PC-9 (cell line): Measurements from ENCODE around the gene PAK6. TPM values are rescaled to one million over a fixed set of nuclear protein-coding genes. Genes with fewer than 3 reads are reported as not detected.

Experiments
- BruUV-seq: library from RNA; stranded (reverse); fragments of 400-500 nt; replicated peaks from 2 replicates; lab custom pipeline; 2021; lab: Mats Ljungman, UMichigan
- CTCF ChIA-PET: fragments of 300-600 bp; sonication (Branson Sonifier 250); formaldehyde crosslinking; loops from one replicate; lab custom pipeline; 2022; ENCODE audit warnings: antibody characterized with exemption; lab: Charles Lee
- POLR2A ChIA-PET: fragments of 300-600 bp; sonication (Branson Sonifier 250); formaldehyde crosslinking; loops from one replicate; lab custom pipeline; 2022; ENCODE audit warnings: antibody characterized with exemption; ENCODE audit not compliant: unreplicated experiment; lab: Charles Lee
- DNase-seq, 2 experiments: peaks; one replicate each; pipeline versions ENCODE4 v3.0.0 to v3.0.0-alpha.2; 2015 to 2022; ENCODE audit warnings: mixed read lengths in 1 of 2
- H2AFZ ChIP-seq: fragments of 200-600 bp; sonication (generic); 2 replicates; pipeline ENCODE4 v1.8.1; 2017; ENCODE audit warnings: antibody characterized with exemption
- H3F3A ChIP-seq: fragments of 200-600 bp; sonication (generic); 2 replicates; pipeline ENCODE4 v1.8.1; 2017; ENCODE audit warnings: antibody characterized with exemption, mild to moderate bottlenecking, low read depth; ENCODE audit not compliant: insufficient read depth
- H3K27ac ChIP-seq: fragments of 200-600 bp; sonication (generic); 2 replicates; pipeline ENCODE4 v1.6.1; 2016; ENCODE audit warnings: mixed run types
- H3K27me3 ChIP-seq: fragments of 200-600 bp; sonication (generic); 2 replicates; pipeline ENCODE4 v1.6.1; 2016; ENCODE audit warnings: low read depth, mixed run types; ENCODE audit not compliant: insufficient read depth
- H3K36me3 ChIP-seq: fragments of 200-600 bp; sonication (generic); 2 replicates; pipeline ENCODE4 v1.6.1; 2016; ENCODE audit warnings: low read depth, mixed run types
- H3K4me1 ChIP-seq: fragments of 200-600 bp; sonication (generic); replicated peaks from 2 replicates; pipeline ENCODE4 v1.6.1; 2016; ENCODE audit warnings: mixed run types; ENCODE audit not compliant: insufficient read depth
- H3K4me2 ChIP-seq: fragments of 200-600 bp; sonication (generic); 2 replicates; pipeline ENCODE4 v1.6.1; 2017; ENCODE audit warnings: mixed run types
- H3K4me3 ChIP-seq: fragments of 200-600 bp; sonication (generic); 2 replicates; pipeline ENCODE4 v1.6.1; 2016; ENCODE audit warnings: mixed run types
- H3K79me2 ChIP-seq: fragments of 200-600 bp; sonication (generic); 2 replicates; pipeline ENCODE4 v1.6.1; 2017; ENCODE audit warnings: low read depth, mixed run types
- H3K9me2 ChIP-seq: fragments of 200-600 bp; sonication (generic); 2 replicates; pipeline ENCODE4 v1.8.1; 2017; ENCODE audit warnings: mild to moderate bottlenecking; ENCODE audit not compliant: insufficient read depth
- H3K9me3 ChIP-seq: fragments of 200-600 bp; sonication (generic); 2 replicates; pipeline ENCODE4 v1.8.1; 2016; ENCODE audit warnings: low read depth; ENCODE audit not compliant: insufficient read depth
- H4K20me1 ChIP-seq: fragments of 200-600 bp; sonication (generic); 2 replicates; pipeline ENCODE4 v1.8.1; 2017; ENCODE audit not compliant: insufficient read depth
- CTCF ChIP-seq: fragments of 200-600 bp; sonication (generic); conservative IDR thresholded peaks from 2 replicates; pipeline ENCODE4 v1.6.1; 2017; ENCODE audit warnings: mixed run types, antibody characterized with exemption, mild to moderate bottlenecking, moderate library complexity
- EZH2 ChIP-seq: fragments of 200-600 bp; sonication (generic); IDR thresholded peaks from 2 replicates; pipeline ENCODE4 v1.8.0; 2017; ENCODE audit warnings: antibody characterized with exemption, low read depth
- intact Hi-C: fragments of 100-400 bp; cut with micrococcal nuclease; formaldehyde crosslinking; loops from one replicate; pipeline ENCODE4 v1.10.0; 2022; ENCODE audit not compliant: unreplicated experiment
- total RNA-seq: library from RNA; stranded (reverse); gene quantifications from 2 replicates; pipeline ENCODE4 v1.2.3, GENCODE V29; 2021

Gene PAK6
- total RNA-seq, 1 experiment from 2014 or later: 10.7 TPM

DNA sequence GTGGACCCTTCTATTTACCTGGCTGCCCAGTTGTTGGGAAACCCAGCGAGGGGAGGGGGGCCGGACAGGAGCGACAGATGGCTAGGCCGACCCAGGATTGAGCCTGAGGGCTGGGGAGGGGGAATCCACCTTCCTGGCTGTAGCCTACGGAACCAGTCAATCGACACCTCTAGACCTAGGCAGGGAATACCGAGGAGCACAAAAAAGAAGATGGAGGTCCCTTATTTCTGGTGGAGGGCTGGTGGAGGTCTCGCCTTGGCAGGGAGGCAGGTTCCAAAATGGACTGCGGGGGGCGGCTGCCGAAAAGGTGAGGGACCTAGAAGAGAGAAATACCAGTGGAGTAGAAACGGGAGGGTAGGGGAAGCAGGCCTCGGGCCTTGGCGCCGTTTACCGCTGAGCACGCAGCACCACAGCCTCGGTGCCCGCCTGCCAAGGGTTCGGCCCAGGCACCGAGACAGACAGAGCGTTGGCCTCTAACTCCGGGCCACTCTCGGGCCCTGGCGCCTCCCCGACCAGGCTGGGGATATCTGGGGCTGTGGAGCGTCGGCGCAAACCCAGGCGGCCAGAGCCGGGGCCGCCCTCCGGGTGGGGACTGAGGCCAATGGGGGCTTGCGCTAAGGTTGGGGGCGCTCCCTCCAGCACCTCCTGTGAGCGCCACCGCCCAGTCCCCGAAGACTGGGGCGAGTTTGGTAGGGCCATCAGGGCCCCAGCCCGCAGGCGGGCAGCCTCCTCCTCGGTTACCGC lies 42.4 kb downstream of the PAK6 start:
- TF ChIP-seq CTCF (no peak), EZH2 (no peak)

GRCh38 chr15:40281801-40282146 lies 42.9 kb downstream of the PAK6 start:
- no peak overlapping the region for H3K27ac ChIP-seq
- DNase-seq: no peak
- CTCF ChIA-PET: no interaction called here
- peak overlapping the region; percentile 86 for H3K4me2 ChIP-seq
- H4K20me1 ChIP-seq: no peaks in the 10 kb centered on the region
- H3K79me2 ChIP-seq: no peaks in the 10 kb centered on the region
- no peak overlapping the region for H2AFZ ChIP-seq
- H3K4me3 ChIP-seq: no peak overlapping the region
- TF ChIP-seq CTCF: no peak
- TF ChIP-seq EZH2: no peak
- intact Hi-C loops: loop anchor here (5.0 kb wide), 1 partner anchor 41 kb away; the partner anchor contains the start of gene INAFM2
- H3K9me3 ChIP-seq: no peaks in the 10 kb centered on the region
- no peaks in the 10 kb centered on the region for H3K36me3 ChIP-seq
- no TSS peak for BruUV-seq
- H3K4me1 ChIP-seq: no peaks in the 10 kb centered on the region
- H3K27me3 ChIP-seq: no peaks in the 10 kb centered on the region
- H3F3A ChIP-seq: no peaks in the 10 kb centered on the region
- H3K9me2 ChIP-seq: no peaks in the 10 kb centered on the region
- POLR2A ChIA-PET: no interaction called here

More for the DNA sequence above, 42.4 kb downstream of the PAK6 start:
- no peaks in the 10 kb centered on the region for H4K20me1 ChIP-seq
- no peak overlapping the region for H3K27ac ChIP-seq
- no peaks in the 10 kb centered on the region for H3K9me2 ChIP-seq
- H3K9me3 ChIP-seq: no peaks in the 10 kb centered on the region
- H3K27me3 ChIP-seq: no peaks in the 10 kb centered on the region
- H3K36me3 ChIP-seq: no peaks in the 10 kb centered on the region
- CTCF ChIA-PET: no interaction called here
- H3K79me2 ChIP-seq: no peaks in the 10 kb centered on the region
- intact Hi-C loops: loop anchor here (5.0 kb wide), 1 partner anchor 41 kb away; the partner anchor contains the start of gene INAFM2
- H3K4me3 ChIP-seq: no peak overlapping the region
- no peaks in the 10 kb centered on the region for H3F3A ChIP-seq
- BruUV-seq: no TSS peak
- H3K4me2 ChIP-seq: no peak overlapping the region
- H3K4me1 ChIP-seq: no peaks in the 10 kb centered on the region
- H2AFZ ChIP-seq: no peak overlapping the region
- POLR2A ChIA-PET: no interaction called here
- no peak for DNase-seq

- Histone ChIP-seq H3K4me1 (no peaks in the 10 kb centered on the region), H3K9me3 (no peaks in the 10 kb centered on the region), H3K27ac (no peak overlapping the region), H4K20me1 (no peaks in the 10 kb centered on the region), H3K4me3 (peak overlapping the region; percentile 62), H3K4me2 (peak overlapping the region; percentile 86), H2AFZ (peak overlapping the region; percentile 77), H3K36me3 (no peaks in the 10 kb centered on the region), H3K27me3 (no peaks in the 10 kb centered on the region), H3K9me2 (no peaks in the 10 kb centered on the region), H3F3A (no peaks in the 10 kb centered on the region), H3K79me2 (no peaks in the 10 kb centered on the region)
- ChIA-PET POLR2A (no interaction called here), CTCF (no interaction called here)
- no TSS peak for BruUV-seq
- intact Hi-C loops: loop anchor here (5.0 kb wide), 1 partner anchor 40 kb away; the partner anchor contains the start of gene INAFM2
- DNase-seq: peak in 1 of 2 experiments; percentile 54
- no peak for TF ChIP-seq EZH2
- TF ChIP-seq CTCF: no peak; the same call in 1 of the 2 replicates
Measured at GRCh38 chr15:40282147-40282868, 43.4 kb downstream of the PAK6 start.
